Measurements from ENCODE around the gene JADE2. TPM values are rescaled to one million over a fixed set of nuclear protein-coding genes. Genes with fewer than 3 reads are reported as not detected.
"Not testable (repeated sequence)": the region's sequence is repeated elsewhere in the genome, so short reads cannot be mapped to it uniquely, and the experiment has no call there.

The JADE2 gene
- 10.5 TPM for polyA plus RNA-seq (ENCODE audit: insufficient read length)
- long read RNA-seq, donor 1: 0 reads
- long read RNA-seq, donor 2: 0 reads
- long read RNA-seq, donor 3: 0 reads
- long read RNA-seq, donor 4: 0 reads
- long read RNA-seq, donor 5: 0 reads
- long read RNA-seq, donor 6: 0 reads
- long read RNA-seq, donor 7: 0 reads
- long read RNA-seq, donor 8: 0 reads

GRCh38 chr5:134524826-134525682 is at the start of gene JADE2:
JADE2 (plus strand) TSS chr5:134525670; CDS start chr5:134535858, 10,188 bp downstream.
- no peak for DNase-seq

GRCh38 chr5:134477462-134478245 is 47.8 kb upstream of the JADE2 start:
- DNase-seq: no peak

DNA sequence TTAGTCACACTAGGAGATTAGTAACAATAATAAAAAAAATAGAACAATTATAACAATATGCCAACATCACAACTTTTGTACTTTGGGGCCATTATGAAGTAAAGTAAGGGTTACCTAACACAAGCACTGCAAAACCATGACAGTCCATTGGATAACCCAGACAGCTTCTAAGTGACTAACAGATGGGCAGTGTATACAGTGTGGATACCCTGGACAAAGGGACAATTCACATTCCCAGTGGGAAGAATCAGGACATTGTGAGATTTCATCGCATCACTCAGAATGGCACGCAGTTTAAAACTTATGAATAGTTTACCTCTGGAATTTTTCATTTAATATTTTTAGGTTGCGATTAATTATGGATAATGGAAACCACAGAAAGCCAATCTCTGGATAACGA is 45.6 kb upstream of the JADE2 start:
- no peak for DNase-seq

DNA sequence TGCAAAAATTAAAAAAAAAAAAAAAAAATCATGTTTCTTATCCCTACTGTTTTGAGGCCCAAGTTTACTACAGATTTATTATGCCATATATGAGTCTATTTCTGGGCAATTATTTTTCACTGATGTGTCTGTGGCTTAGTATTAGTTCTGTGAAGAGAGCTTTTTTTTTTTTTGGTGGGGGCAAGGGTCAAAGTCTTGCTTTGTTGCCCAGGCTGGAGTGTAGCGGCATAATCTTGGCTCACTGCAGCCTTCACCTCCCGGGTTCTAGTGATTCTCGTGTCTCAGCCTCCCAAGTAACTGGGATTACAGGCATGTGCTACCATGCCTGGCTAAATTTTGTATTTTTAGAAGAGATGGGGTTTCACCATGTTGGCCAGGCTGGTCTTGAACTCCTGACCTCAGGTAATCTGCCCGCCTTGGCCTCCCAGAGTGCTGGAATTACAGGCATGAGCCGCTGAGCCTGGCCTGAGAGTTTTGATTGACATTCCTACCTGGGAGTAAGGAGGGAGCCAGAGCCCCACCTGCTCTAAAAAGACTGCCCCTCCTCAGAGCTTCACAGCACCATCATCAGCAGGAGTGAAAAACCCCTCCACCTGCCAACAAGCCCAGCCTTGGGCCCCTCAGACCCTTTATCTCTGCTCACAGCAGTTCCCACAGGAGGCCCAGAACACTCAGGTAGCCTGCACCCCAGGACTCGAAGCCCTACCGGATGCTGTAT is 36.1 kb upstream of the JADE2 start:
- DNase-seq: no peak

DNA sequence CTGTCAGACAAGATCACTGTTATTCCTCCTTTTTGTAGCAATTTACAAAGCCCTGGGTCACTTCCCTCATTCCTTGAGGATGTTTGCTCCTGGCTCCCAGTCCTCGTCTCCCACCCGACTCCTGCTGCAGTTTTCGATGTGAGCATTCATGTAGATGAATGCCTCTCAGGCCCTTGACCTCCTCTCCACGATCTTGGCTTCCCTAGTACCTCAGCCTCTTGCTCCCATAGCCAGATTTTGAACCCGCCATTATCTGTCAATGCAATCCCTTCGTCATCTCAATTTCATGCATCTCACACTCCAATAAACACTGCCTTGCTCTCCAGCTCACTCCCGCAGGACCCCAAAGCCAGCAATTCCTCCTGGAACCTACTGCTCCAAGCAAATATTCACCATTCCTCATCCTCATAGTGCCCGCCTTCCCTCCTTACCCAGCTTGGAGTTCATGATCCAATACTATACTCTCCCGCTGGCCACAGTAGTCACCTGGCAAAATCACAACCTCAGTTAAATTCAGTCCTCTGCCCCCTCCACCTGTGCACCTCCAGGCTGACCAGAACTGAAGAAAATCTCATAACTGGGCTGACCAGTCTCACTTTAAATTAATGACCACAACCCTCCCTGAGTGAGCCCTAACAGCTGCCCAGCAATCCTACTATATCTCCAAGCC is 35.1 kb upstream of the JADE2 start:
- no peak for DNase-seq

GRCh38 chr5:134490925-134491271 is 34.6 kb upstream of the JADE2 start:
- no peak for DNase-seq

GRCh38 chr5:134491841-134492442 is 33.5 kb upstream of the JADE2 start:
- no peak for DNase-seq

- DNase-seq: no peak
Measured at GRCh38 chr5:134492568-134492967, 32.9 kb upstream of the JADE2 start.

GRCh38 chr5:134493461-134494055 is 31.9 kb upstream of the JADE2 start:
- DNase-seq: no peak

DNA sequence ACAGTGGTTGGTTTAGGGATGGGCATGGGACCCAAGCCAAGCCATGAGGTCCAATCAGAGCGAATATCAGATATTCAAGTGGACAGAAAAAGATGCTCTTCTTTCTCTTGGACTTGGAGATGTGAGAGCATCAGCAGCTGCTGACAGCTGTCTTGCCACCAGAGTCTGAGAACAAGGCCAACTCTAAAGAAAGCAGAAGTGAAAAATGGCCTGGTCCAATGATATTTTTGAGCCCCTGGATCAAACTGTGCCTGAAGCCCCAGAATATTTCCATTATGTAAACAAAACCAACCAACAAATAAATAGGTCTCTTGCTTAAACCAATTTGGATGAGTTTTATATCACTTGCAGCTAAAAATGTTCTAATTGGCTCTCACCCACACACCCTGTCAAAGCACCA is 30.7 kb upstream of the JADE2 start:
- DNase-seq: no peak

GRCh38 chr5:134499905-134500304 is 25.6 kb upstream of the JADE2 start:
- not testable (repeated sequence) for DNase-seq

- no peak for DNase-seq
Measured at GRCh38 chr5:134500699-134501430, 24.6 kb upstream of the JADE2 start.

GRCh38 chr5:134502259-134502658 is 23.2 kb upstream of the JADE2 start:
- DNase-seq: no peak

GRCh38 chr5:134503088-134503936 is 22.2 kb upstream of the JADE2 start:
- no peak for DNase-seq

GRCh38 chr5:134503937-134504437 is 21.5 kb upstream of the JADE2 start:
- no peak for DNase-seq

GRCh38 chr5:134504629-134505300 is 20.7 kb upstream of the JADE2 start:
- DNase-seq: no peak

- DNase-seq: no peak
Measured at GRCh38 chr5:134506054-134507039, 19.1 kb upstream of the JADE2 start.

Data from left kidney (tissue), 8 donors.